Upper lobe of left lung (tissue), 6 donors: Measurements from ENCODE around the gene OTULIN. TPM values are rescaled to one million over a fixed set of nuclear protein-coding genes. Genes with fewer than 3 reads are reported as not detected.

Source experiments
- ATAC-seq, 2 donors: fragments of 200-7000 bp; cut with Tn5 transposase; one replicate each; pipeline ENCODE4 v1.9.1; 2022; ENCODE audit warnings: mild to moderate bottlenecking in 2 of 2, moderate library complexity in 2 of 2; ENCODE audit not compliant: low FRiP score in 2 of 2
- DNase-seq, 2 donors: peaks; one replicate each; pipeline ENCODE4 v3.0.0-alpha.2; 2019 to 2020
- H3K27ac ChIP-seq, 4 donors: fragments of 200-600 bp; sonication (generic); one replicate each; pipeline ENCODE4 v1.5.1; 2016 to 2019
- H3K27me3 ChIP-seq, 4 donors: fragments of 200-600 bp; sonication (generic); one replicate each; pipeline ENCODE4 v1.5.1; 2017 to 2019
- H3K36me3 ChIP-seq, 4 donors: fragments of 200-600 bp; sonication (generic); one replicate each; pipeline ENCODE4 v1.5.1; 2016 to 2019
- H3K4me1 ChIP-seq, 4 donors: fragments of 200-600 bp; sonication (generic); one replicate each; pipeline ENCODE4 v1.5.1; 2018 to 2019
- H3K4me3 ChIP-seq, 4 donors: fragments of 200-600 bp; sonication (generic); one replicate each; pipeline ENCODE4 v1.5.1; 2017 to 2019; ENCODE audit warnings: mild to moderate bottlenecking in 2 of 4, moderate library complexity in 1 of 4
- H3K9me3 ChIP-seq, 4 donors: fragments of 200-600 bp; sonication (generic); one replicate each; pipeline ENCODE4 v1.5.1; 2018 to 2019
- CTCF ChIP-seq, 6 experiments: fragments of 450-650 bp in 4 of 6; fragments of 200-600 bp in 2 of 6; sonication (generic) in 2 of 6; IDR thresholded peaks; one replicate each; pipeline ENCODE4 v1.5.1; 2016 to 2019; ENCODE audit warnings: antibody characterized with exemption in 6 of 6
- EP300 ChIP-seq, 4 donors: sonication (generic); formaldehyde crosslinking; IDR thresholded peaks; one replicate each; pipeline ENCODE4 v1.5.1; 2017; ENCODE audit warnings: antibody characterized with exemption in 4 of 4, control low read depth in 2 of 4
- POLR2A ChIP-seq, 4 donors: fragments of 450-650 bp; IDR thresholded peaks; one replicate each; pipeline ENCODE4 v1.5.1; 2016 to 2017; ENCODE audit warnings: antibody characterized with exemption in 4 of 4, mild to moderate bottlenecking in 2 of 4
- POLR2AphosphoS5 ChIP-seq, 2 donors: sonication (generic); formaldehyde crosslinking; IDR thresholded peaks; one replicate each; pipeline ENCODE4 v1.5.1; 2017; ENCODE audit warnings: antibody characterized with exemption in 2 of 2
- WGBS, 2 donors: methylation state at CpG; one replicate each; pipeline ENCODE4 v1.1.5; 2017 to 2018; 5-methylcytosine and 5-hydroxymethylcytosine counted together
- total RNA-seq, 6 donors: library from RNA; depleted of rRNA in 4 of 6; stranded (reverse); fragments of >200 nt in 4 of 6; gene quantifications; one replicate each; pipeline versions ENCODE4 v1.1.0 to v1.2.1, GENCODE V29; 2016 to 2021
- donor health status: DM: no; HTN: no; CAD: no; lungs with moderate emphysema.
- donor health status: DM: no; HTN: yes; CAD: no; lungs with severe emphysema.

OTULIN gene
- total RNA-seq: 10 to 100 TPM; 31.0 to 81.1 (median 38.3) TPM

GRCh38 chr5:14664270-14665100, at the start of gene OTULIN:
TSS of gene OTULIN (plus strand) at chr5:14664718. CDS start at chr5:14664826, 108 bp downstream.
- Histone ChIP-seq H3K9me3 (no peaks in the 10 kb centered on the region), H3K27me3 (no peaks in the 10 kb centered on the region), H3K4me1 (peaks cover 28 to 48% (median 33%) of the 10 kb centered on the region in 4 donors), H3K4me3 (peak within 1 kb of the TSS; percentile 59 to 90 (median 80)), H3K36me3 (no peaks in the 10 kb centered on the region), H3K27ac (peak within 1 kb of the TSS; percentile 90 to 94 (median 93))
- DNase-seq (peak; percentile 93 to 99), ATAC-seq (peak; percentile 96 to 98)
- TF ChIP-seq POLR2AphosphoS5 (IDR thresholded peaks at IDR 0.05): peak; percentile 85 to 93
- TF ChIP-seq CTCF (IDR thresholded peaks at IDR 0.05): peak in 2 of 6 experiments; percentile 22 to 41
- TF ChIP-seq EP300 (IDR thresholded peaks at IDR 0.05): peak in 1 of 4 donors; percentile 60
- TF ChIP-seq POLR2A (IDR thresholded peaks at IDR 0.05): peak; percentile 47 to 98 (median 85)
- WGBS, 2 donors: 0% methylated on average over 23 to 65 of the region's 115 CpGs

- DNase-seq (no peak), ATAC-seq (no peak)
- 86 to 90% methylated on average over 4 of the region's 4 CpGs for WGBS, 2 donors
- Histone ChIP-seq H3K4me3 (no peak overlapping the region), H3K4me1 (no peaks in the 10 kb centered on the region), H3K27me3 (no peaks in the 10 kb centered on the region), H3K27ac (peak overlapping the region in 1 of 4 donors; percentile 50), H3K9me3 (no peaks in the 10 kb centered on the region), H3K36me3 (peaks cover 16 to 35% (median 18%) of the 10 kb centered on the region in 4 donors)
- TF ChIP-seq POLR2AphosphoS5 (IDR thresholded peaks at IDR 0.05): no peak
- TF ChIP-seq POLR2A (IDR thresholded peaks at IDR 0.05): no peak
- TF ChIP-seq CTCF (IDR thresholded peaks at IDR 0.05): no peak
Observed at GRCh38 chr5:14615365-14615764, 49.2 kb upstream of the OTULIN start.

GRCh38 chr5:14617441-14617840, 47.1 kb upstream of the OTULIN start:
- Histone ChIP-seq H3K27me3 (no peaks in the 10 kb centered on the region), H3K36me3 (peaks cover 10 to 26% (median 14%) of the 10 kb centered on the region in 4 donors), H3K4me3 (no peak overlapping the region), H3K9me3 (peaks cover 0 to 3% (median 0%) of the 10 kb centered on the region in 4 donors), H3K27ac (no peak overlapping the region), H3K4me1 (no peaks in the 10 kb centered on the region)
- DNase-seq: no peak
- no peak for ATAC-seq
- TF ChIP-seq EP300 (IDR thresholded peaks at IDR 0.05): no peak
- 94 to 99% methylated on average over 4 of the region's 4 CpGs for WGBS, 2 donors

- Histone ChIP-seq H3K9me3 (no peaks in the 10 kb centered on the region), H3K4me3 (no peak overlapping the region), H3K4me1 (no peaks in the 10 kb centered on the region), H3K27me3 (no peaks in the 10 kb centered on the region), H3K27ac (no peak overlapping the region), H3K36me3 (no peaks in the 10 kb centered on the region)
- TF ChIP-seq CTCF (IDR thresholded peaks at IDR 0.05) (no peak), EP300 (IDR thresholded peaks at IDR 0.05) (no peak), POLR2A (IDR thresholded peaks at IDR 0.05) (no peak), POLR2AphosphoS5 (IDR thresholded peaks at IDR 0.05) (no peak)
- ATAC-seq (no peak), DNase-seq (no peak)
Observed at GRCh38 chr5:14627270-14627669, 37.2 kb upstream of the OTULIN start.

- no peak for DNase-seq
- H3K4me1 ChIP-seq: no peaks in the 10 kb centered on the region
- H3K9me3 ChIP-seq: no peaks in the 10 kb centered on the region
- no peak overlapping the region for H3K4me3 ChIP-seq
- no peaks in the 10 kb centered on the region for H3K36me3 ChIP-seq
- 7 to 15% methylated on average over 3 of the region's 3 CpGs for WGBS, 2 donors
- H3K27ac ChIP-seq: no peak overlapping the region
- no peak for TF ChIP-seq EP300 (IDR thresholded peaks at IDR 0.05)
- no peak for TF ChIP-seq POLR2AphosphoS5 (IDR thresholded peaks at IDR 0.05)
- TF ChIP-seq CTCF (IDR thresholded peaks at IDR 0.05): no peak
- no peak for TF ChIP-seq POLR2A (IDR thresholded peaks at IDR 0.05)
- no peaks in the 10 kb centered on the region for H3K27me3 ChIP-seq
- ATAC-seq: peak in 1 of 2 donors; percentile 57
Observed at GRCh38 chr5:14628346-14628745, 36.2 kb upstream of the OTULIN start.
